IMR-90 (cell line): ENCODE results near the gene RAI1. TPM values are rescaled to one million over a fixed set of nuclear protein-coding genes. Genes with fewer than 3 reads are reported as not detected.

Experiments used
- ATAC-seq: fragments of 200-7000 bp; cut with Tn5 transposase; 2 replicates; pipeline ENCODE4 v1.9.1; 2020; ENCODE audit warnings: low read depth, mild to moderate bottlenecking, moderate library complexity
- BruUV-seq: library from RNA; stranded (reverse); fragments of 400-500 nt; replicated peaks from 2 replicates; lab custom pipeline; 2021; lab: Mats Ljungman, UMichigan
- CTCF ChIA-PET: fragments of 300-600 bp; formaldehyde crosslinking; extraction: SDS; loops from one replicate; lab custom pipeline; 2021; ENCODE audit warnings: antibody characterized with exemption; lab: Yijun Ruan, JAX
- POLR2A ChIA-PET: fragments of 300-600 bp; sonication (Branson Sonifier 250); formaldehyde crosslinking; loops from one replicate; lab custom pipeline; 2022; ENCODE audit warnings: antibody characterized with exemption; ENCODE audit not compliant: unreplicated experiment; lab: Charles Lee
- DNase-seq: peaks from one replicate; pipeline ENCODE4 v3.0.0; 2013
- H2AFZ ChIP-seq: replicated peaks from 2 replicates; pipeline ENCODE3; 2013; ENCODE audit warnings: low read length, mild to moderate bottlenecking; ENCODE audit not compliant: poor library complexity
- H2AK5ac ChIP-seq: 2 replicates; pipeline ENCODE4 v1.6.1; 2013; ENCODE audit warnings: low read depth, low read length, inconsistent platforms
- H2AK9ac ChIP-seq: replicated peaks from 2 replicates; pipeline ENCODE3; 2013; ENCODE audit warnings: mild to moderate bottlenecking, low read depth, low read length, moderate library complexity; ENCODE audit not compliant: poor library complexity
- H2BK120ac ChIP-seq: 2 replicates; pipeline ENCODE4 v1.6.1; 2013; ENCODE audit warnings: low read depth, low read length, inconsistent platforms
- H2BK15ac ChIP-seq: 3 replicates; pipeline ENCODE4 v1.6.1; 2013; ENCODE audit warnings: low read depth, low read length, inconsistent platforms
- H2BK20ac ChIP-seq: 2 replicates; pipeline ENCODE4 v1.6.1; 2013; ENCODE audit warnings: low read depth, mild to moderate bottlenecking, inconsistent platforms, low read length, moderate library complexity
- H2BK5ac ChIP-seq: 2 replicates; pipeline ENCODE4 v1.6.1; 2013; ENCODE audit warnings: mild to moderate bottlenecking, low read depth, low read length, inconsistent platforms; ENCODE audit not compliant: poor library complexity, severe bottlenecking
- H3K14ac ChIP-seq: replicated peaks from 2 replicates; pipeline ENCODE4 v1.6.1; 2013; ENCODE audit warnings: low read depth, low read length, inconsistent platforms
- H3K18ac ChIP-seq: 2 replicates; pipeline ENCODE4 v1.6.1; 2013; ENCODE audit warnings: low read depth, low read length, control low read depth
- H3K23ac ChIP-seq: 2 replicates; pipeline ENCODE4 v1.6.1; 2013; ENCODE audit warnings: low read depth, low read length, inconsistent platforms
- H3K27ac ChIP-seq: 2 replicates; pipeline ENCODE4 v1.5.1; 2013; ENCODE audit warnings: mild to moderate bottlenecking, control low read depth, low read length; ENCODE audit not compliant: insufficient read depth
- H3K27me3 ChIP-seq: 2 replicates; pipeline ENCODE4 v1.6.1; 2013; ENCODE audit warnings: low read length; ENCODE audit not compliant: control insufficient read depth, insufficient read depth
- H3K36me3 ChIP-seq: 2 replicates; pipeline ENCODE4 v1.6.1; 2013; ENCODE audit warnings: low read length, mixed read lengths; ENCODE audit not compliant: control insufficient read depth, insufficient read depth
- H3K4ac ChIP-seq: 2 replicates; pipeline ENCODE4 v1.6.1; 2013; ENCODE audit warnings: low read depth, low read length, inconsistent platforms
- H3K4me1 ChIP-seq: 2 replicates; pipeline ENCODE4 v1.6.1; 2013; ENCODE audit warnings: low read length, mixed read lengths; ENCODE audit not compliant: control insufficient read depth, insufficient read depth
- H3K4me2 ChIP-seq: 2 replicates; pipeline ENCODE4 v1.6.1; 2013; ENCODE audit warnings: low read depth, mild to moderate bottlenecking, control low read depth, low read length, moderate library complexity
- H3K4me3 ChIP-seq: 2 replicates; pipeline ENCODE4 v1.5.1; 2013; ENCODE audit warnings: low read depth, mild to moderate bottlenecking, control low read depth, low read length, moderate library complexity; ENCODE audit not compliant: insufficient read depth
- H3K56ac ChIP-seq: 2 replicates; pipeline ENCODE4 v1.6.1; 2013; ENCODE audit warnings: low read length, inconsistent platforms; ENCODE audit not compliant: insufficient read depth; ENCODE audit errors: extremely low read depth
- H3K79me1 ChIP-seq, 2 experiments: 2 replicates each; pipeline ENCODE4 v1.6.1; 2013; ENCODE audit warnings: low read length in 2 of 2, inconsistent platforms in 1 of 2, low read depth in 1 of 2
- H3K9ac ChIP-seq: 2 replicates; pipeline ENCODE4 v1.6.1; 2013; ENCODE audit warnings: low read depth, low read length, control low read depth
- H3K9me1 ChIP-seq: 2 replicates; pipeline ENCODE4 v1.6.1; 2013; ENCODE audit warnings: low read length, inconsistent platforms; ENCODE audit not compliant: insufficient read depth
- H3K9me3 ChIP-seq: 2 replicates; pipeline ENCODE4 v1.6.1; 2013; ENCODE audit warnings: low read length; ENCODE audit not compliant: control insufficient read depth, insufficient read depth
- H4K20me1 ChIP-seq: 2 replicates; pipeline ENCODE4 v1.6.1; 2013; ENCODE audit warnings: low read length, inconsistent platforms; ENCODE audit not compliant: insufficient read depth
- H4K5ac ChIP-seq: 2 replicates; pipeline ENCODE4 v1.6.1; 2013; ENCODE audit warnings: mild to moderate bottlenecking, low read depth, low read length, control low read depth
- H4K8ac ChIP-seq, 2 experiments: 2 replicates each; pipeline ENCODE4 v1.6.1; 2013; ENCODE audit warnings: low read depth in 2 of 2, low read length in 2 of 2, control low read depth in 1 of 2, inconsistent platforms in 1 of 2
- H4K91ac ChIP-seq: 2 replicates; pipeline ENCODE4 v1.6.1; 2013; ENCODE audit warnings: low read depth, low read length, inconsistent platforms; ENCODE audit not compliant: insufficient read depth
- BHLHE40 ChIP-seq: fragments of 150-350 bp; IDR thresholded peaks from 2 replicates; pipeline ENCODE4 v1.6.1; 2016; ENCODE audit warnings: mild to moderate bottlenecking, low read depth, low read length
- CEBPB ChIP-seq: IDR thresholded peaks from 2 replicates; pipeline ENCODE4 v1.6.1; 2012; ENCODE audit warnings: low read depth, low read length, improper control_type of control experiment
- CHD1 ChIP-seq: IDR thresholded peaks from 2 replicates; pipeline ENCODE4 v1.6.1; 2012; ENCODE audit warnings: low read depth, low read length, improper control_type of control experiment
- CTCF ChIP-seq: conservative IDR thresholded peaks from 2 replicates; pipeline ENCODE4 v1.5.1; 2012; ENCODE audit warnings: mild to moderate bottlenecking, low read depth, low read length, improper control_type of control experiment
- ELK1 ChIP-seq: fragments of 150-350 bp; IDR thresholded peaks from 2 replicates; pipeline ENCODE4 v1.6.1; 2016; ENCODE audit warnings: low read depth, mild to moderate bottlenecking, low read length, moderate library complexity, borderline replicate concordance
- FOS ChIP-seq: fragments of 150-350 bp; IDR thresholded peaks from 2 replicates; pipeline ENCODE4 v1.6.1; 2016; ENCODE audit warnings: low read depth, low read length
- MAFK ChIP-seq: IDR thresholded peaks from 2 replicates; pipeline ENCODE4 v1.6.1; 2012; ENCODE audit warnings: low read depth, low read length, improper control_type of control experiment
- MAZ ChIP-seq: IDR thresholded peaks from 2 replicates; pipeline ENCODE4 v1.6.1; 2012; ENCODE audit warnings: low read depth, mild to moderate bottlenecking, low read length, improper control_type of control experiment, moderate library complexity, borderline replicate concordance
- MXI1 ChIP-seq: IDR thresholded peaks from 2 replicates; pipeline ENCODE4 v1.6.1; 2012; ENCODE audit warnings: low read depth, mild to moderate bottlenecking, low read length, moderate library complexity, borderline replicate concordance
- NFE2L2 ChIP-seq: fragments of 150-350 bp; IDR thresholded peaks from 2 replicates; pipeline ENCODE4 v1.6.1; 2016; ENCODE audit warnings: low read depth, mild to moderate bottlenecking, low read length
- POLR2A ChIP-seq: IDR thresholded peaks from 2 replicates; pipeline ENCODE4 v1.6.1; 2012; ENCODE audit warnings: mild to moderate bottlenecking, low read depth, low read length
- RAD21 ChIP-seq: IDR thresholded peaks from 2 replicates; pipeline ENCODE4 v1.6.1; 2012; ENCODE audit warnings: low read length, improper control_type of control experiment
- RCOR1 ChIP-seq: IDR thresholded peaks from 2 replicates; pipeline ENCODE4 v1.6.1; 2012; ENCODE audit warnings: mild to moderate bottlenecking, low read length, improper control_type of control experiment; ENCODE audit not compliant: insufficient replicate concordance
- RFX5 ChIP-seq: IDR thresholded peaks from 2 replicates; pipeline ENCODE4 v1.8.0; 2012; ENCODE audit warnings: low read depth, mild to moderate bottlenecking, low read length, moderate library complexity
- SMC3 ChIP-seq: fragments of 150-350 bp; IDR thresholded peaks from 2 replicates; pipeline ENCODE4 v1.6.1; 2016; ENCODE audit warnings: low read depth, mild to moderate bottlenecking, antibody characterized with exemption, low read length, moderate library complexity
- USF2 ChIP-seq: fragments of 150-350 bp; IDR thresholded peaks from 2 replicates; pipeline ENCODE4 v1.6.1; 2017; ENCODE audit warnings: mild to moderate bottlenecking, antibody characterized with exemption, low read length, low read depth
- WGBS, 2 experiments: methylation state at CpG; one replicate each; pipeline versions ENCODE4 v1.1.5 to v1.1.7; 2013; ENCODE audit warnings: missing lambda C conversion rate in 2 of 2; ENCODE audit not compliant: insufficient read length in 1 of 2; ENCODE audit errors: extremely low coverage in 2 of 2; 5-methylcytosine and 5-hydroxymethylcytosine counted together
- dilution Hi-C: fragments of 300-500 bp; cut with HindIII; formaldehyde crosslinking; loops from one replicate; pipeline ENCODE4 v1.14.3; 2018; ENCODE audit warnings: low sequenced_read_pairs; ENCODE audit not compliant: unreplicated experiment
- in situ Hi-C: fragments of 300-500 bp; cut with MboI; formaldehyde crosslinking; loops from 3 replicates; pipeline ENCODE4 v1.14.3; 2019; ENCODE audit warnings: low sequenced_read_pairs, inconsistent platforms, mixed read lengths
- intact Hi-C: fragments of 100-400 bp; cut with micrococcal nuclease; formaldehyde crosslinking; loops from 2 replicates; pipeline ENCODE4 v1.10.0; 2022
- polyA plus RNA-seq, 3 experiments: library from polyadenylated mRNA; depleted of rRNA; stranded (reverse); fragments of >200 nt; gene quantifications; 2 replicates each; pipeline ENCODE4 v1.2.3, GENCODE V29; 2012; ENCODE audit warnings: low replicate concordance in 1 of 3
- total RNA-seq: library from RNA; depleted of rRNA; stranded (reverse); fragments of >200 nt; gene quantifications from 2 replicates; pipeline ENCODE4 v1.2.3, GENCODE V29; 2012

The RAI1 gene
- total and polyA plus RNA-seq, 2 of the 4 experiments (the other 2 are of a cell fraction): 1.8 to 10.5 TPM

GRCh38 chr17:17763734-17764133, 82.5 kb downstream of the RAI1 start:
- no peak overlapping the region for H3K14ac ChIP-seq
- no peak overlapping the region for H4K8ac ChIP-seq
- H3K18ac ChIP-seq: no peak overlapping the region
- ATAC-seq: no peak
- no peak overlapping the region for H3K4me2 ChIP-seq
- peaks cover 11% of the 10 kb centered on the region for H3K36me3 ChIP-seq
- TF ChIP-seq USF2 (no peak), MAFK (no peak), RFX5 (no peak), MAZ (no peak), CHD1 (no peak), FOS (no peak), BHLHE40 (no peak), RCOR1 (no peak), CEBPB (no peak), RAD21 (no peak), MXI1 (no peak), POLR2A (no peak), NFE2L2 (no peak), ELK1 (no peak), SMC3 (no peak), CTCF (no peak)
- H3K56ac ChIP-seq: no peak overlapping the region
- ChIA-PET POLR2A (no interaction called here), CTCF (no interaction called here)
- no peak overlapping the region for H2AFZ ChIP-seq
- no peak overlapping the region for H3K4ac ChIP-seq
- H3K9ac ChIP-seq: no peak overlapping the region
- in situ Hi-C loops (no loop called here), intact Hi-C loops (no loop called here), dilution Hi-C loops (no loop called here)
- H4K5ac ChIP-seq: no peak overlapping the region
- no peak overlapping the region; the same call in 1 of the 2 replicates for H3K23ac ChIP-seq
- DNase-seq: no peak
- H2BK5ac ChIP-seq: no peak overlapping the region
- H2BK20ac ChIP-seq: no peak overlapping the region
- peaks cover 33% of the 10 kb centered on the region for H3K4me1 ChIP-seq
- no peak overlapping the region for H3K4me3 ChIP-seq
- no peak overlapping the region for H2AK5ac ChIP-seq
- peaks cover 97% of the 10 kb centered on the region for H4K20me1 ChIP-seq
- no peak overlapping the region for H4K91ac ChIP-seq
- H3K27ac ChIP-seq: no peak overlapping the region
- no TSS peak for BruUV-seq
- no peaks in the 10 kb centered on the region for H3K9me3 ChIP-seq
- WGBS, 2 experiments: 100% methylated on average over 2 of the region's 5 CpGs; no CpG with 5 or more reads in 1 of the 2 experiments
- no peak overlapping the region for H2BK120ac ChIP-seq
- H3K79me1 ChIP-seq: peaks cover 47 to 95% of the 10 kb centered on the region in 2 experiments
- no peaks in the 10 kb centered on the region for H3K27me3 ChIP-seq
- no peak overlapping the region for H2AK9ac ChIP-seq
- peaks cover 46% of the 10 kb centered on the region for H3K9me1 ChIP-seq
- H2BK15ac ChIP-seq: no peak overlapping the region
